Daoy (cell line): ENCODE data around the gene DNAJC16. TPM values are rescaled to one million over a fixed set of nuclear protein-coding genes. Genes with fewer than 3 reads are reported as not detected.
"Not testable (repeated sequence)": the region's sequence is repeated elsewhere in the genome, so short reads cannot be mapped to it uniquely, and the experiment has no call there.

Experiments used
- DNase-seq: peaks from one replicate; pipeline ENCODE4 v3.0.0-alpha.2; 2015; ENCODE audit warnings: low read depth
- total RNA-seq: library from RNA; depleted of rRNA; stranded (reverse); fragments of >200 nt; shearing (Covaris generic); gene quantifications from 2 replicates; pipeline ENCODE4 v1.2.3, GENCODE V29; 2014; rRNA removed

DNAJC16 gene
- 10.9 and 11.8 TPM in 2 replicates for total RNA-seq

DNA sequence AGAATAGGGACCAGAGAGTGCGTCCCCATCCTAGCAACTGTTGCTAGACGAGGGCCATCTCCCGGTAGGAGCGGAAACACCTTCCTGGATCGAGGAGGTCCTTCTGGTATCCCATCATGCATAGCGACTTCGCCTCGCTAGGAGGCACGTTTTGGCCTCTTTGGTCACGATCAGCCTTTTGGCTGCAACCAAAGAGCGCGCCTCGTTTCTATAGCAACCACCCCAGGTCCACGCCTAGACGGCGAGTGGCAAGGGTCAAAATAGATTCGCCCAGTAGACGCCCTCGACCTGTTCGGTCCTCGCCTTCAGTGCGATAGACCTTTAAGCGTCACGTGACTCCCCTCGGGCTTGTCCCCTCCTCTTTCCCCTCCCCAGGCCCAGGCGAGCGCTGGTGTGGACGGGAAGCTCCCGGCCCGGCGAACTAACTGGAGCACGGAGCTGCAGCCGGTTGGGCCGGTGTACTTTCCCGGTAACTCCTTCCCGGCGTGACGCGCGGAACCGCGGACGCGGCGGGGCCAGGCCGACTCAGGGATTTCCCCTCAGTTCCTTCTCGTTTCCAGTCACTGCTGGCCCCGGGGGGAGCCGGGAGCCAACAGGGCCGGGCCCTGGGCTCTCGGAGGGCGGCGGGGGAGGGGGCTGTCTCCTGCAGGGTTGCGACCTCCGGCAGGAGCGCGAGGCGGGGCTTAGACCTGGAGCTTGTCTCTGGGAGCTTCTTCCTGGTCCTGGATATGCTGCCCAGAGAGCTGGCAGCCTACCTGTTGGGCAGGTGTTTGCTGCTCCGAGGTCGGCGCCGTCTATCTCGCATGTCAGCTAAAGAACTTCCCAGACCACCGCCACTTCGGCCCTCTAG, at the start of gene DNAJC16:
Gene DNAJC16, plus strand, starts transcription at position 359 of the 850 bp plus-strand sequence. CDS start 2,258 bp downstream, outside the sequence.
- peak; percentile 100 for DNase-seq

DNA sequence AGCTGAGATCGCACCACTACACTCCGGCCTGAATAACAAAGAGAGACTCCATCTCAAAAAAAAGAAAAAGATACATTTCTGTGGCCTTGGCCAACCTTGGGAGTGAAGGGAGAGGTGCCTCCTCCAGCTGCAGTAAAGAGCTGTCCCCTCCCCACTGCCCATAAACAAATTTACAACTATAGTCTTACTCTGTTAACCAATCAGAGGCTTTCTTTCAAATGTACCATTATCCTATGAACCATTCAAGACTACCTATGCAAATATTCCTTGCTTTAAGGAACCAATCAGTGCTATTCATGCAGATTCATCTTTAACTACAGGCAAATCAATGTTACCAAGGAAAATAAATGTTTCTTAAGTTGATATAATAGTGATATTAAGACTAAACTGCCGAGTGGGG, 49.7 kb upstream of the DNAJC16 start:
- no peak for DNase-seq

DNA sequence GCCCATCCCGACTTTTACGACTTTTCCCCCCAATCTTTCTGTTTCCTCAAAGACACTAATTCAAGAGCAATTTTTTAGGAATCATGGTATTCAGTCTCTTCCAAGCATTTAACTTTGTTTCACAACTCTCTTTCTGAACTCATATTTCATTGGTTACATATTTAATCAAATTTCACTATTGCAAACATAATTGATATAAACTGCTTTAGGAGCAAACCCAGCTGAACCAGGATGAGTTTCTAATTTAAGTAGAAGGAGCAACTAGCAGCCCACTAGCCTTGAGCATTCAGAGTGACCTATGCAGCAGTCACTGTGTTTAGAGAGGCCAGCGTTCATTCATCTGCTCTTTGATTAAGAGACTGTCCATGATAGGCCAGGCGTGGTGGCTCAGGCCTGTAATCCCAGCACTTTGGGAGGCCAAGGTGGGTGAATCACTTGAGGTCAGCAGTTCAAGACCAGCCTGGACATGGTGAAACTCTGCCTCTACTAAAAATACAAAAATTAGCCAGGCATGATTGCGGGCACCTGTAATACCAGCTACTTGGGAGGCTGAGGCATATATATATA, 48.9 kb upstream of the DNAJC16 start:
- no peak for DNase-seq

- DNase-seq = no peak
Observed at GRCh38 chr1:15479654-15480347, 46.8 kb upstream of the DNAJC16 start.

DNA sequence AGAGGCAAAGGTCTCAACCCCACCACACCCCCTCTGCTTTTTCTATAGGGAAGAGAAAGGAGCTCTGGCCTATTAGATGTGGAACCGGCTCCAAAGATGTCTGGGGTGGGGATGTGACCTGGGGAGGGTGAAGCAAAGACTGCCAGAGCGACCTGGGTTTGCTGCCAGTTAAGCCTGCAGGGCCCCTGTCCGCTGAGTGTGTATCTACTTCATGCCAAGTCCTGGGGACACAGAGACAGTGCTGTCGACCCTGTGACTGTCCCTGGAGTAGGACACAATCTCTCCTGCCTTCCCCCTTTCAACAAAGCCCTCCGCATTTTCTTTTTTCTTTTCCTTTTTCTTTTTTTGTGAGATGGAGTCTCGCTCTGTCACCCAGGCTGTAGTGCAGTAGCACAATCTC, 44.2 kb upstream of the DNAJC16 start:
- not testable (repeated sequence) for DNase-seq

DNA sequence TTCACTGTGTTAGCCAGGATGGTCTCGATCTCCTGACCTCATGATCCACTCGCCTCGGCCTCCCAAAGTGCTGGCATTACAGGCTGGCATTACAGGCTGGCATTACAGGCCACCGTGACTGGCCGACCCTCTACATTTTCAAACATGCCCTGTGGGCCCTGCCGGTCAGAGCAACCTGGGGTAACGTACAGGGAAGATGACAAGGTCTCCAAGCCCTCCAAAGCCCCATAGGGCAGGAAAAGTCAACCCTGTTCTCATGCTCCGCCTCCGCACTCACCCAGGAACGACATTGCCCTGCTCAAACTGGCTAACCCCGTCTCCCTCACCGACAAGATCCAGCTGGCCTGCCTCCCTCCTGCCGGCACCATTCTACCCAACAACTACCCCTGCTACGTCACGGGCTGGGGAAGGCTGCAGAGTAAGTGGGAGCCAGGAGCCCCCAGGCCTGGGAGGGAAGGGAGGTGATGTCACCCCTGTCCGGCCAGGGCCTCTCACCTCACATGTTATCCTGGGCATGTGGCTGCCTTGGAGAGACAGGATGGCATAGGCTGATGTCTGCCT, 43.6 kb upstream of the DNAJC16 start:
- DNase-seq = not testable (repeated sequence)

GRCh38 chr1:15483971-15484370, 42.7 kb upstream of the DNAJC16 start:
- DNase-seq = no peak

DNA sequence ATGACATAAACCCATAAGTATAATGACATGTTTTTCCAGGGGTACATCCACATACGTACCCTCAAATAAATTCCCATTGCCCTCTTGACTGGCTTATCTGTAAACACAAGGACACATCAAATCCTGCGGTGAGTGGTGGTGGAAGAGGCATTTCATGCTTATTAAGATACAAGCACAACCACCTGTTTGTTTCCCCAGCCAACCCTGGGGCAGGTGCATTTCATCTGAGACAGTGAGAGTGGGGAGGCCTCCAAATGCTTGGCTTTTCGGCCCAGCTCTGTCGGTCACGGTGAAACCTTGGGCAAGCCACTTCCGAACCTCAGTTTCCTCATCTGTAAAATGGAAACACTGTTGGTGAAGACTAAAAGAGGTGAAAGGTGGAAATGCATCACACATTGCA, 42.2 kb upstream of the DNAJC16 start:
- DNase-seq = not testable (repeated sequence)

DNA sequence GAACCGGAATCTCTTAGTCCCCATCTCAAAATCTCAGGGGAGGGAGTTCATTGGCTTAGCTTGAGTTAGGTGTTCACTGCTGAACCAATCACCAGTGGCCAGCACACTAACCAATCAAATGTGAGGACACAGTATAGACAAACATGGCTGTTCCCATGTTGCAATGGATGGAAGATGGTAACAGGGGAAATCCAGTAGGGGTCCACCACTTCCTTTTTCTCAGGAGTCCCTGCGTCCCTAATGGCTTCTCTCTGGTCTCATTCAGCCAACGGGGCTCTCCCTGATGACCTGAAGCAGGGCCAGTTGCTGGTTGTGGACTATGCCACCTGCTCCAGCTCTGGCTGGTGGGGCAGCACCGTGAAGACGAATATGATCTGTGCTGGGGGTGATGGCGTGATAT, 41.0 kb upstream of the DNAJC16 start:
- no peak for DNase-seq

DNA sequence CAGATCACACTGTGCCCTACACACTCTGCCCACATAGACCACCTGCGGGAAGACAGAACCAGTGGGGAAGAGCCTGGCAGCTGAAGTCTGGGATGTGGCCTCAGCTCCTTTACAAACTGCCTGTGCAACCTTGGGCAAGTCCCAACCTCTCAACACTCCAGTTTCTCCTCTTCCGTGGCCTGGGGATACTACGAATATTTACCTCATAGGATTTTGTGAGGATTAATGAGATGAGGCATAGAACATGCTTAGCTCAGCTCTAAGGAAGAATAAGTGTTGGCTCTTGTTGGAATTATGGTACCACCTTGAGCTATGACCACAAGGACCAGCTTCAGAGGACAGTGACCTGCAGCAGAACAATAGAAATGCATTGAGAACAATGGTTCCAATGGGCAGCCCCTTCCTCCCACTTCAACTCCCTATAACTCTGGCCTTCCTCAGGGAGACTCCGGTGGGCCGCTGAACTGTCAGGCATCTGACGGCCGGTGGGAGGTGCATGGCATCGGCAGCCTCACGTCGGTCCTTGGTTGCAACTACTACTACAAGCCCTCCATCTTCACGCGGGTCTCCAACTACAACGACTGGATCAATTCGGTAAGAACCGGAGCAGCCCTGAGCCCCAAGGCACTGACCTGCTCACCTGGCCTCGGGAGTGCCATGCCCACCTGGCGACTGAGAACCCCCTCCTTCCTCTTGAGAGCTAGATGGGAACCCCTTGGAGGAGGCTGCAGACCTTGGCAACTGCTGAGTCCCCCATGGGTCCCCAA, 39.6 kb upstream of the DNAJC16 start:
- DNase-seq = not testable (repeated sequence)

- DNase-seq = no peak
Observed at GRCh38 chr1:15488371-15488770, 38.3 kb upstream of the DNAJC16 start.

GRCh38 chr1:15489052-15489736, 37.5 kb upstream of the DNAJC16 start:
- DNase-seq = no peak

- not testable (repeated sequence) for DNase-seq
Observed at GRCh38 chr1:15491010-15491409, 35.6 kb upstream of the DNAJC16 start.

DNA sequence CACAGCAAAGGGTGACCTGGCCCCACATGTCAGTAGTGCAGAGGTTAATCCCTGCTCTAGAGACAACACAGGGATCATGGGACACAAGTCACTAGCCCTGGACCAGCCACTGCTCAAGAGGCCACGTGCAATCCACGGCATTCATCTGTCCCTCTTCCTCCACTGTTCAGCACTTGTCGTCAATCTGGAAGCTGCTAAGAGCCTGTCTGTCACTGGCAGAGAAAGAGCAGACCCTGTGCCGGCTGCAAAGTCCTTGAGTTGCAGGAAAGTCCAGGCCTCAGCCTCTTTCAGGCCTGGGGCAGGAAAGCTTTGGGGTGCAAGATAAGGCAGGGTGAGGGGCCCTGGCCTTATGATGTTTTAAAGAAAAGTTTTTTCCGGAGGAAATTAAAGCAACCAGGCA, 34.1 kb upstream of the DNAJC16 start:
- no peak for DNase-seq

DNA sequence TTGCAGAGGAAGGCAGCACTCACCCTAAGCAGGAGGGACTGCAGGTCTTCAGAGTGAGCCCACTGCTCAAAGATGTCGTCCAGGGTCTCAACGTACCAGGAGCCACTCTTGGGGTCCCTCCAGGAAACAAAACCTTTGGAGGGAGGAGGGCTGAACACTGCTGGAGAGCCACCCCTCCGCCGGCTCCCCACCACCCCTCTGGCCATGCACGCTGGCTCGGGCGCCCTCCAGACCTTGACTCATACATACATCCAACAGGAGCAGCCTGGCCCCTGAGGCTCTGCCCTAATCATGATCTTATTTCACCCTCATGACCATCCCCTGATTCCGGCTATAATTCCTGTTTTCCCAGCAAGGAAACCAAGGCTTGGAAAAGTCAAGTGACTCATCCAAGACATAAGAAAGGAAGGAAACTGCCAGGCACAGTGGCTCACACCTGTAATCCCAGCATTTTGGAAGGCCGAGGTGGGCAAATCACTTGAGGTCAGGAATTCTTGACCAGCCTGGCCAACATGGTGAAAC, 32.7 kb upstream of the DNAJC16 start:
- DNase-seq = no peak

DNA sequence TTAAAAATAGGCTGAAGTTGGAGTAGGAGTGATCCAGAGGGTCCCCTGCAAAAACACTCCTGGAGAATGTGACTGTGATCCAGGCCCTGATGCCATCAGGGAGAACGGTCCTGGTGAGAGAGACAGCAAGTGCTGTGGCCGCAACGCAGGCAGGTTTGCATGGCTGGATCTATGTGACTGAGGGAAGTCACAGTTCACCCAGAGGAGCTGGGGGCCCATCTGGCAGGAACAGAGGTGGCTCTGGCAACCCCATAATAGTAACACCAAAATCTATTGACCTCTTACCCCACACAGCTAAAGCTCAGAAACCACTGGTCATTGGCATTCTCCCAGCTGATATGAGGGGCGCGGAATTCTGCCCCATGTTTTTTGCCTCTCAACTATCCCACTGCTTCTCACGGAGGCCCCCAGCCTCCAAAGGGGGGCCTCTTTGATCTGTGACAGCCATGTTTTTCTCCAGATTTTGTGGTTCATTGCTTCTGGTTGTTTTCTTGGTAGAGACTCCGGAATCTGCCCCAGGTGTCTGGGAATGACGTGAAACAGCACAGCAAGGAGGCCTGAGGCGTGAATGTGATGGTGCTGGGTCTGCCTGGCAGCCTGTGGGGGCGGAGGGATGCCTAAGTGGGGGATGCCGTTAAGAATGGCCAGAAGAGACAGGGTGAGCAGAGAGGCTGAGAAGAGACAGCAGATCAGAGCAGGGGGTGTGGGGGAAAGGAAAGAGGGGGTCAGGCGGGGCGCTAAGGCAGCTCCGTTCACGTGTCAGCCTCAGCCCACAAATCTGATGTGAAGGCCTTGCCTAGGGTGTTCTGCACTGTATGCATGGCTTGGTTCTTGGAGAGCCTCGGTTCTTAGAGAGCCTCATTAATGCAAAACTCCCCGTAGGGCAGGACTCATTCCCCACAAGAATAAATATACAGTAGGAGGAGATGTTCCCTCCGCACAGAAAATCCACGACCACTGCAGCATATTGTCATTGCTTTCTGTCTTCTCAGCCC, 26.2 kb upstream of the DNAJC16 start:
- DNase-seq = no peak

DNA sequence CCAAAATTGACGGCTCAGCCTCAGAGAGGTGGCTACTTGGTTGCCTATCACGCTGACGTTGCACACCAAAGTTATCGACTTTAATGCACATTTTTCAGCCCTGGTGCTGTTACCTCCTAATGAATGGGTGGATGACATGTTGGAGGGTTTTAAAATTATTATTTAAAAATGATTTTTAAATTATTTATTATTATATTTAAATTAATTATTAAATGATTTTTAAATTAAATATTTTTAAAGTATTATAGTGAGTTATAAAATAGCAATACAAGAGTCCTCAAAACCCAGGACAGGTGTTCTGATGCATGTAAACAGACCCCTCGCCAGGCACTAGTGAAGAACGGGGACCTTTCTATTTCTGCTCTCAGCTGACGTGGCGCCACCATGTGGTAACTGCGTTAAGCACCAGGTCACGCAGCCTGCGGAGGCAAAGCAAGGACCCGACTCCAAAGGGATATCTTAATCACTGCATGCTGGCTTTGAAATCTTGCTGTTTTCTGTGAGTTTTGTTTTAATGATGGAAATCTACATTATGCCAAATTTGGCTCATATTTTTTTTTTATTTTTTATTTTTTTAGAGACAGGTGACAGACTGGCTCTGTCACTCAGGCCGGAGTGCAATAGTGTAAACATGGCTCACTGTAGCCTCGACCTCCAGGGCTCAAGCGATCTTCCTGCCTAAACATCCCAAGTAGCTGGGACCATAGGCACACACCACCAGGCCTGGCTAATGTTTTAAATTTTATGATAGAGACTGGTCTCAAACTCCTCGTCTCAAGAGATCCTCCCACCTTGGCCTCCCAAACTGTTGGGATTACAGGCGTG, 25.2 kb upstream of the DNAJC16 start:
- peak; percentile 68 for DNase-seq

- DNase-seq = no peak
Observed at GRCh38 chr1:15504436-15504835, 22.2 kb upstream of the DNAJC16 start.

DNA sequence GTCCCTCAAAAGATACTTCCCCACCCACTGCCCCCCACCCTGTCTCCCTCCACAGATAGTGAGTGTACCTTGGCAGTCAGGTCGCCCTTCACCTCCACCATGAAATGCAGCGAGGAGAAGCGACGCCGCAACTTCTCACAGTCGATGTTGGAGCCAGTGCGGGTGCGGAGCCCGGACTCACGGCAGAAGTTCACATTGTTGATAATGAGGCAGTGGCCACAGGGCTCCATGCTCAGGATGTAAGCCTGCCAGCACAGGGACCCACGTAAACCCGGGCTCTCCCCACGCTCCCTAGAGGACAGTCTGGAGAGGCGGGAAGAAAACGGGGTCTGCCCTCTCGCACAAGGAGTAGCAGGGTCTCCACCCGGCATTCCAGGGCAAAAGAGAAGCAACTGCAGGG, 19.8 kb upstream of the DNAJC16 start:
- no peak for DNase-seq
